ENCODE data around the gene SPEN.

The SPEN gene

GRCh38 chr1:15852828-15853302 lies 5.4 kb downstream of the SPEN start:
- Histone ChIP-seq H3K27ac (ENCODE audit: extremely low read depth, low read depth, low read length) (no peak overlapping the region), H3K9me3 (ENCODE audit: control insufficient read depth, insufficient read depth, low read depth, low read length) (no peaks in the 10 kb centered on the region), H3K36me3 (ENCODE audit: control insufficient read depth in 2 of 2, insufficient read depth in 1 of 2, low read length in 2 of 2) (peaks cover 6 to 15% of the 10 kb centered on the region in 2 experiments; a peak in 2 of 3 replicates), H3K4me3 (ENCODE audit: low read depth, low read length) (no peak overlapping the region), H3K4me1 (ENCODE audit: control insufficient read depth, insufficient read depth, low read length) (peaks cover 17% of the 10 kb centered on the region)
- ChIA-PET POLR2A (no interaction called here), CTCF (interaction anchor here (0.6 to 0.8 kb wide), 2 partner anchors 10 to 61 kb away, joined by 3 to 4 read pairs; no protein-coding TSS in a partner anchor)
- TF ChIP-seq KLF8 (tag by site-specific recombination; IDR thresholded peaks at IDR 0.05): no peak
- TF ChIP-seq TRIM28 (IDR thresholded peaks at IDR 0.05; ENCODE audit: borderline replicate concordance, low read length): no peak
- 0 out of 2 replicates have a peak, but pooled peaks have one; percentile 16 for TF ChIP-seq ZIC2 (tag by site-specific recombination; IDR thresholded peaks at IDR 0.05)
- no peak for TF ChIP-seq ZNF221 (tag by site-specific recombination; IDR thresholded peaks at IDR 0.05; ENCODE audit: borderline replicate concordance)
- TF ChIP-seq ZNF404 (tag by site-specific recombination; IDR thresholded peaks at IDR 0.05): no peak
- no peak for TF ChIP-seq KLF16 (tag by site-specific recombination; IDR thresholded peaks at IDR 0.05)
- TF ChIP-seq ZNF266 (tag by site-specific recombination; IDR thresholded peaks at IDR 0.05; ENCODE audit: low read depth): no peak
- TF ChIP-seq ZNF354C (tag by site-specific recombination; IDR thresholded peaks at IDR 0.05; ENCODE audit: borderline replicate concordance, low read depth): no peak
- TF ChIP-seq ZNF133 (tag by site-specific recombination; IDR thresholded peaks at IDR 0.05): no peak
- no peak for TF ChIP-seq CTCF (tag by site-specific recombination; IDR thresholded peaks at IDR 0.05)
- TF ChIP-seq ZBTB49 (tag by site-specific recombination; IDR thresholded peaks at IDR 0.05; ENCODE audit: low read depth): peak; percentile 76; the same call in 1 of the 2 replicates
- TF ChIP-seq ZNF174 (tag by site-specific recombination; IDR thresholded peaks at IDR 0.05): no peak
- TF ChIP-seq ZNF280C (tag by site-specific recombination; IDR thresholded peaks at IDR 0.05): no peak
- TF ChIP-seq GFI1B (tag by site-specific recombination; IDR thresholded peaks at IDR 0.05): no peak
- peak; percentile 69 for TF ChIP-seq WT1 (tag by site-specific recombination; IDR thresholded peaks at IDR 0.05)
- no peak for TF ChIP-seq SCRT2 (tag by site-specific recombination; IDR thresholded peaks at IDR 0.05)
- TF ChIP-seq, protein P1, sequence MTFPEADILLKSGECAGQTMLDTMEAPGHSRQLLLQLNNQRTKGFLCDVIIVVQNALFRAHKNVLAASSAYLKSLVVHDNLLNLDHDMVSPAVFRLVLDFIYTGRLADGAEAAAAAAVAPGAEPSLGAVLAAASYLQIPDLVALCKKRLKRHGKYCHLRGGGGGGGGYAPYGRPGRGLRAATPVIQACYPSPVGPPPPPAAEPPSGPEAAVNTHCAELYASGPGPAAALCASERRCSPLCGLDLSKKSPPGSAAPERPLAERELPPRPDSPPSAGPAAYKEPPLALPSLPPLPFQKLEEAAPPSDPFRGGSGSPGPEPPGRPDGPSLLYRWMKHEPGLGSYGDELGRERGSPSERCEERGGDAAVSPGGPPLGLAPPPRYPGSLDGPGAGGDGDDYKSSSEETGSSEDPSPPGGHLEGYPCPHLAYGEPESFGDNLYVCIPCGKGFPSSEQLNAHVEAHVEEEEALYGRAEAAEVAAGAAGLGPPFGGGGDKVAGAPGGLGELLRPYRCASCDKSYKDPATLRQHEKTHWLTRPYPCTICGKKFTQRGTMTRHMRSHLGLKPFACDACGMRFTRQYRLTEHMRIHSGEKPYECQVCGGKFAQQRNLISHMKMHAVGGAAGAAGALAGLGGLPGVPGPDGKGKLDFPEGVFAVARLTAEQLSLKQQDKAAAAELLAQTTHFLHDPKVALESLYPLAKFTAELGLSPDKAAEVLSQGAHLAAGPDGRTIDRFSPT (tag by site-specific recombination; IDR thresholded peaks at IDR 0.05): no peak
- TF ChIP-seq ZNF645 (tag by site-specific recombination; IDR thresholded peaks at IDR 0.05): no peak
- TF ChIP-seq MYNN (tag by site-specific recombination; IDR thresholded peaks at IDR 0.05; ENCODE audit: borderline replicate concordance): no peak
- TF ChIP-seq, protein P2, sequence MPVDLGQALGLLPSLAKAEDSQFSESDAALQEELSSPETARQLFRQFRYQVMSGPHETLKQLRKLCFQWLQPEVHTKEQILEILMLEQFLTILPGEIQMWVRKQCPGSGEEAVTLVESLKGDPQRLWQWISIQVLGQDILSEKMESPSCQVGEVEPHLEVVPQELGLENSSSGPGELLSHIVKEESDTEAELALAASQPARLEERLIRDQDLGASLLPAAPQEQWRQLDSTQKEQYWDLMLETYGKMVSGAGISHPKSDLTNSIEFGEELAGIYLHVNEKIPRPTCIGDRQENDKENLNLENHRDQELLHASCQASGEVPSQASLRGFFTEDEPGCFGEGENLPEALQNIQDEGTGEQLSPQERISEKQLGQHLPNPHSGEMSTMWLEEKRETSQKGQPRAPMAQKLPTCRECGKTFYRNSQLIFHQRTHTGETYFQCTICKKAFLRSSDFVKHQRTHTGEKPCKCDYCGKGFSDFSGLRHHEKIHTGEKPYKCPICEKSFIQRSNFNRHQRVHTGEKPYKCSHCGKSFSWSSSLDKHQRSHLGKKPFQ (tag by site-specific recombination; IDR thresholded peaks at IDR 0.05): no peak
- no peak for TF ChIP-seq ZNF521 (tag by site-specific recombination; IDR thresholded peaks at IDR 0.05)
- TF ChIP-seq SP2 (tag by site-specific recombination; IDR thresholded peaks at IDR 0.05): no peak
- TF ChIP-seq ZNF792 (tag by site-specific recombination; IDR thresholded peaks at IDR 0.05): no peak
- no peak for TF ChIP-seq MEIS1 (CRISPR knock-in tag; IDR thresholded peaks at IDR 0.05; ENCODE audit: borderline replicate concordance)
- TF ChIP-seq ZNF747 (tag by site-specific recombination; IDR thresholded peaks at IDR 0.05): no peak
- TF ChIP-seq ZNF324 (tag by site-specific recombination; IDR thresholded peaks at IDR 0.05): no peak
- no peak for TF ChIP-seq ZNF830 (tag by site-specific recombination; IDR thresholded peaks at IDR 0.05; ENCODE audit: low read depth)
- no peak for TF ChIP-seq RBAK (tag by site-specific recombination; IDR thresholded peaks at IDR 0.05)
- no peak for TF ChIP-seq ZNF248 (tag by site-specific recombination; IDR thresholded peaks at IDR 0.05)
